ENCODE results near the gene DAPK2. TPM values are rescaled to one million over a fixed set of nuclear protein-coding genes. Genes with fewer than 3 reads are reported as not detected.

DAPK2 gene
- total and polyA plus RNA-seq, 12 donors: 20.8 to 62.6 (median 38.5) TPM

GRCh38 chr15:63950911-63951481 is 95.3 kb downstream of the DAPK2 start:
- H3K4me1 ChIP-seq: peaks cover 0 to 25% (median 6%) of the 10 kb centered on the region in 9 donors
- DNase-seq (no peak), ATAC-seq (no peak)
- H3K27ac ChIP-seq: no peak overlapping the region
- no peak overlapping the region for H3K4me3 ChIP-seq
- peaks cover 0 to 10% (median 0%) of the 10 kb centered on the region in 9 donors for H3K36me3 ChIP-seq
- H3K27me3 ChIP-seq: no peaks in the 10 kb centered on the region
- whole genome bisulfite sequencing, 2 donors: 88 to 91% methylated on average over 6 of the region's 6 CpGs
- TF ChIP-seq CTCF (IDR thresholded peaks at IDR 0.05): no peak
- intact Hi-C loops (cut with DNase I): no loop called here
- no peaks in the 10 kb centered on the region for H3K9me3 ChIP-seq

GRCh38 chr15:63948971-63949370 is 97.3 kb downstream of the DAPK2 start:
- intact Hi-C loops (cut with DNase I): loop anchor here in 7 of 10 donors (5.0 to 10.0 kb wide), 4 partner anchors 43 to 98 kb away; partner anchors contain the start of gene DAPK2 (in 6 of the 7)

GRCh38 chr15:63948436-63948835 is 97.8 kb downstream of the DAPK2 start:
- Histone ChIP-seq H3K27ac (no peak overlapping the region), H3K4me1 (peaks cover 0 to 27% (median 13%) of the 10 kb centered on the region in 9 donors), H3K4me3 (no peak overlapping the region), H3K9me3 (no peaks in the 10 kb centered on the region), H3K36me3 (peaks cover 0 to 10% (median 0%) of the 10 kb centered on the region in 9 donors), H3K27me3 (no peaks in the 10 kb centered on the region)
- no peak for DNase-seq
- 95% methylated on average over 5 of the region's 5 CpGs for WGBS, 2 donors
- no peak for ATAC-seq
- TF ChIP-seq CTCF (IDR thresholded peaks at IDR 0.05): no peak
- intact Hi-C loops (cut with DNase I): loop anchor here in 7 of 10 donors (5.0 to 10.0 kb wide), 4 partner anchors 44 to 99 kb away; partner anchors contain the start of gene DAPK2 (in 6 of the 7)

More at GRCh38 chr15:63948971-63949370, 97.3 kb downstream of the DAPK2 start:
- TF ChIP-seq CTCF (IDR thresholded peaks at IDR 0.05): no peak
- Histone ChIP-seq H3K9me3 (no peaks in the 10 kb centered on the region), H3K4me3 (no peak overlapping the region), H3K36me3 (peaks cover 0 to 10% (median 0%) of the 10 kb centered on the region in 9 donors), H3K4me1 (peaks cover 0 to 32% (median 13%) of the 10 kb centered on the region in 9 donors), H3K27me3 (no peaks in the 10 kb centered on the region), H3K27ac (no peak overlapping the region)
- DNase-seq (no peak), ATAC-seq (no peak)
- 95 to 100% methylated on average over 2 of the region's 2 CpGs for WGBS, 2 donors

- no peak for DNase-seq
- WGBS, 2 donors: 97 to 98% methylated on average over 4 of the region's 4 CpGs
- TF ChIP-seq CTCF (IDR thresholded peaks at IDR 0.05): no peak
Observed at GRCh38 chr15:63947228-63947627, 99.1 kb downstream of the DAPK2 start.

More at GRCh38 chr15:63947228-63947627, 99.1 kb downstream of the DAPK2 start:
- Histone ChIP-seq H3K27ac (no peak overlapping the region), H3K4me3 (no peak overlapping the region), H3K9me3 (no peaks in the 10 kb centered on the region), H3K4me1 (peaks cover 0 to 19% (median 13%) of the 10 kb centered on the region in 9 donors), H3K27me3 (no peaks in the 10 kb centered on the region), H3K36me3 (peaks cover 0 to 10% (median 0%) of the 10 kb centered on the region in 9 donors)
- ATAC-seq: no peak
- intact Hi-C loops (cut with DNase I): loop anchor here in 8 of 10 donors (2.0 to 10.0 kb wide), 5 partner anchors 45 to 100 kb away; partner anchors contain the start of gene DAPK2 (in 7 of the 8)
